ENCODE measurements around the gene SBF1.
"Not testable (repeated sequence)": the region's sequence is repeated elsewhere in the genome, so short reads cannot be mapped to it uniquely, and the experiment has no call there.

SBF1 gene

GRCh38 chr22:50443801-50444625 is 30.8 kb downstream of the SBF1 start:
- DNase-seq (ENCODE audit: low spot score): no peak

- DNase-seq (ENCODE audit: low spot score): no peak
Observed at GRCh38 chr22:50443197-50443596, 31.6 kb downstream of the SBF1 start.

DNA sequence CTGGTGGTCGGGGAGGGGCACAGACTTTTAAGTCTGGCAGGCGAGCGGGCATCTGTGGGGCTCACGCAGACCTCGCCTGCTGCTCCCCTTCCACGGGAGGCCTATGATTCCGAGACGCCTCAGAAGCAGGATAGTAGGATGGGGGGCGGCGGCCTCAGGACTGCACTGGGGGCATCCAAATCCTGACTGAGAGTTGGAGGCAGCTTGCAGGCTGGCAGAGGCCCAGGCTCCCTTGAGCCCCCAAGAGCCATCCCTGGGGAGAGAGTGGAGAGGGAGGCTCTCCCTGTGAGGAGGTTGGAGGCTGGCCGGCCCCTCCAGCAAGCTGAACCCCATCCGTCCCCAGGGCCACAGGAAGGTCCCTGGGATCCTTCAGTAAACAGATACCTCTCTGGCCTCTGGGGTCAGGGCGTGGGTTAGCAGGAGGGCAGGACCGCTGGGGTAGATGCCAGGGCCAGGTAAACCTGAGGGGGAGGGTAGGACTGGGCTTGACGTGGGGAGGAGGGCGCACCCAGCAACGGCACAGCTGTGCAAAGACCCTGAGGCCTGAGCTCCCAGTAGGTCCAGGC is 33.3 kb downstream of the SBF1 start:
- no peak for DNase-seq (ENCODE audit: low spot score)

DNA sequence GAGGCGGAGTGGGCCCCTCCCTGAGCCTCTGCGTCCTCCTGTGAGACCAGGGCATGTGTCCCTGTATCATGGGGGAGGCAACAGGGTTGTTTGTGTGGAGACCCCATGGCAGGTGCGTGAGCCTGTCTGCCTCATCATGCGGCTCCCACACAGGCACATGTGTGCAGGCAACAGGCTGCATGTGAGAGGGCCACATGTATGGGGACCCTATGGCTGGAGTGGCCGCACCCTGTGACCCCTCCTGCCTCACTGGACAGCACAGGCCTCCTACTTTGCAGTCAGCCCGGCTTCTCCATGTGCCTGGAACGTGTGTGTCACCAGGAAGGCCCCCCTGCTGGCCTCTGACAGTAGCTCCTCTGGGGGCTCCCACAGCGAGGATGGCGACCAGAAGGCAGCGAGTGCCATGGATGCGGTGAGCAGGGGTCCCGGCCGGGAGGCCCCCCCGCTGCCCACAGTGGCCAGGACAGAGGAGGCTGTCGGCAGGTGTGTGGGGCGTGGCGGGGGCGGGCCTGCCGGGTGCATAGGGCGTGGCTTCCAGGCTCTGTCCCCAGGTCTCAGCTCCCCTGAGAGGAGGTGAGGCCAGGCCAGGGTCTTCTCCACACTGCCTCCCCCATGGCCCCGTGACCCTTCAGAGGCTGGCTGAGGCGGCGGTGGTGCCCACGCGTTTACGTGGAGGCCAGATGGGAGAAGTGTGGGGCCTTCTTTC is 34.1 kb downstream of the SBF1 start:
- no peak for DNase-seq (ENCODE audit: low spot score)

DNA sequence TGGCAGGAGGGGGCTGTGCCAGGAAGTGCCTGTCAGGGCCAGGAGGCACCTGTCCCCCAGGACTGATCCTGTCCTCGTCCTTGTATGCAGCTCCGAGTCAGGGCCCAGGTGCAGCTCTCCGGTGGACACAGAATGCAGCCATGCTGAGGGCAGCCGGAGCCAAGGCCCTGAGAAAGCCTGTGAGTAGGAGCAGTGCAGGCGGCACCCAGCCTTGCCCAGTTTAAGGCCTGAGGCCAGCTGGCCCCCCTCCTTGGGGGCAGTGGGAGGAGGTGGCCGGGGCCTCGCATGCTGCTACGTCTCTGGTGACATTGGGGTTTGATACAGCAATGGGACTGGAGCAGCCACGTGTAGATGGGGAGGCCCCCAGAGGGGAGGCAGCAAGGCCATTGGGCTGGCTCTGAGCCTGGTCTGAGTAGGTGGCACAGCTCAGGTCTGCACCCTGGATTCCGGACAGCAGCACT is 34.9 kb downstream of the SBF1 start:
- DNase-seq (ENCODE audit: low spot score): no peak

- DNase-seq (ENCODE audit: low spot score): no peak
Observed at GRCh38 chr22:50439314-50439870, 35.4 kb downstream of the SBF1 start.

- DNase-seq (ENCODE audit: low spot score): no peak
Observed at GRCh38 chr22:50438305-50439275, 36.2 kb downstream of the SBF1 start.

- DNase-seq (ENCODE audit: low spot score): no peak
Observed at GRCh38 chr22:50437511-50438304, 37.1 kb downstream of the SBF1 start.

DNA sequence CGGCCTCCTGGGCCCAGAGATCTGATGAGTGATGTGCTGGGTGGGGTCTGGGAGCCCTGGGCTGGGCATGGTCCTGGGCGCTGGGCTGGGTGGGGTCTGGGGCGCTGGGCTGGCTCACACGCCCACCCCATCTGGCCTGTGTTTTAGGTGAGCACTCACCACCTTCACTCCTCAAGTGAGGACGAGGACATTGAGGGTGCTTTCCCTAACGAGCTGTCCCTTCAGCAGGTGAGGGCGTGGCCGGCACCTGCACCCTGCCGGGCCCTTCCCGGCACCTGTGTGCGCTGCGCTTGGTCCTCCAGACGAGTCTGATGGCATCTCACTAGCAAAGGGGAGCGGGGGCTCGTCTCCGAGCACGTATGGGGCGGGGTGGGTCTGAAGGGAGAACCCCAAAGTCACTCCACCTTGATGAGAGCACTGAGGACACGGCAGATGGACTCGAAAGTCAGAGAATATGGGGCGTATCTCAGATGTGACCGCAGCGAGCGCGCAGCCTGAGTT is 37.9 kb downstream of the SBF1 start:
- DNase-seq (ENCODE audit: low spot score): no peak

DNA sequence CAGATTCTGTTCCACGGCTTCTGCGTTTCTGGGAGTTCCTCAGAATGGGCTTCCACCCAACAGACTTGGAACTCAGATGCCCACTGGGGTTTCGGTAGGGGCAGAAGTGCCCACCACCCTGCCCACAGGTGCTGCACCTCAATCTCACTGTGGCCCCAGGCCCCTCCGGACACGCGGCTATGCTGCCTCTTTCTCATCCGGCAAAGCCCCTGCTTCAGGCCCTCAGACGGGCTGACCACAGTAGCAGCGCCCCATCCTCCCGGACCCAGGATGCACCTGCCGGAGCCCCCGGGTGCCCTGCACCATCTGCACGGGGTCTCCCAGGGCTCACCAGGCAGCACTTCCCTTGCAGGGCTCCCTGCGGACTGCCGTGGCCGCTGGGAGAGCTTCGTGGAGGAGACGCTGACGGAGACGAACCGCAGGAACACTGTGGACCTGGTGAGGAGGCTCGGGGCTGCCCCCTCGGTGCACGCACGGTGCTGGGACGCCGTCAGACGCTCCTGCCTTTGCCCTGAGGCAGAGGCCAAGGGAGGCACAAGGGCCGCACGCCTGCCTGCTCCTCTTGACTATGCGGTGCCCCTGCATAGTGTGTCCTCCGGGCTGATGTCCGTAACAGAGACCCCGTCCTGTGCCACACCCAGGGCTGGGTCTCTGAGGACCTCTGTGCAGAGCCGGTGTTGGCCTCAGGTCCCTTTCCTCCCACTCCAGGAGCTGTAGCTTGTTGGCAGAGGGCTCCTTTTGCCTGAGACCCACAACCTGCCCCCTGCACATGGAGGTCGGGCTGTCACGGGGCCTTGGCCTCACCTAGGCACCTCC is 38.6 kb downstream of the SBF1 start:
- DNase-seq (ENCODE audit: low spot score): no peak

GRCh38 chr22:50435291-50436014 is 39.4 kb downstream of the SBF1 start:
- DNase-seq (ENCODE audit: low spot score): no peak

DNA sequence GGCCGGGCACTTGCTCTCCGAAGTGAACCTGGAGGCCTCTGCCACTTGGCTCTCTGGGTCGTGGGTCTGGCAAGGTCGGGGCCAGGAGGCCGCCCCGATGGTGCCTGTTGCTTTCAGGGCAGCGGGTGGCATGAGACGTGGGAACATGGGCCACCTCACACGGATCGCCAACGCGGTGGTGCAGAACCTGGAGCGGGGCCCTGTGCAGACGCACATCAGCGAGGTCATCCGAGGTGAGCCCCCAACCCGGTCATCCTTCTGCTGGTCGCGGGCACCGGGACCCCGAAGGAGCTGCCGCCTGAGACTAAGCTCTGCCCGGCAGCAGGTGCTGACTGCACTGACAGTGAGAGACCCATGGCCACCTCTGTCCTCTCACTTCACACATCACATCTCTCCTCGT is 40.0 kb downstream of the SBF1 start:
- DNase-seq (ENCODE audit: low spot score): no peak

- not testable (repeated sequence) for DNase-seq (ENCODE audit: low spot score)
Observed at GRCh38 chr22:50432877-50433510, 41.8 kb downstream of the SBF1 start.

DNA sequence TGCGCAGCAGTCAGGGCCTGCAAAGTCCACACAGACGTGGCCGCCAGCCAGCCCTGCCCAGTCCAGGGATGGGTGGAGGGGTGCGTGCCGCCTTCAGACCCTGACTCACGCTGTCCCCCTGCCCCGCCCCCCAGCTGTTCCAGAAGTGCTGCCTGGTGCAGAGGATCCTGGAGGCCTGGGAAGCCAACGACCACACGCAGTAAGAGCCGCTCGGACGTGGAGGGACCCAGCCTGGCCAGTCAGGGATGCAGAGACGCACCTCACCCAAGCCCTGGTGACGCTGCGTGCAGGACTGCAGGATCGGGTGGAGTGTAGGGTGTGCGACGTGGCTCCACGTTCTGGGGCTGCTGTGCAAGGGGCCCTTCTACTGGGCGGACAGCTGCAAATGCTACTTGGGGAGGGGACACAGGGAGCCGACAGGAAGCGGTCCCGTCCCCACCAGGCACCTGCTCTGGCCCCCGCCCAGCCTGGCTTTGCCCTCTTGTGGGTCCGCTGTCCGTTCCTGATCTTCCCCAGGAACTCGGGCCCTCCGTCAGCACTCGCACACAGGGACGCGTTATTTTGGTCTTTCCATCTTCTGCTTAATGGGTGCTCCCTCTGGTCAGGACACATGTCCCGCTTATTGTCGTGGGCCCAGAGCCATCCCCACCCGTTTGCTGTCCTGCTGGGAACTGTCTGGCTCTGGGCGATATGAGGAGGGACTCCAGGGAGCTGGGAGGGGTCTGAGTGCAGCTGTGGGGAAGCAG is 42.5 kb downstream of the SBF1 start:
- DNase-seq (ENCODE audit: low spot score): no peak

- DNase-seq (ENCODE audit: low spot score): no peak
Observed at GRCh38 chr22:50425179-50425916, 49.5 kb downstream of the SBF1 start.

GRCh38 chr22:50423956-50424355 is 50.9 kb downstream of the SBF1 start:
- DNase-seq (ENCODE audit: low spot score): no peak
